ENCODE measurements around the gene RPN2. TPM values are rescaled to one million over a fixed set of nuclear protein-coding genes. Genes with fewer than 3 reads are reported as not detected.

RPN2 gene
- total RNA-seq, 1 experiment from 2014 or later: 220 TPM

DNA sequence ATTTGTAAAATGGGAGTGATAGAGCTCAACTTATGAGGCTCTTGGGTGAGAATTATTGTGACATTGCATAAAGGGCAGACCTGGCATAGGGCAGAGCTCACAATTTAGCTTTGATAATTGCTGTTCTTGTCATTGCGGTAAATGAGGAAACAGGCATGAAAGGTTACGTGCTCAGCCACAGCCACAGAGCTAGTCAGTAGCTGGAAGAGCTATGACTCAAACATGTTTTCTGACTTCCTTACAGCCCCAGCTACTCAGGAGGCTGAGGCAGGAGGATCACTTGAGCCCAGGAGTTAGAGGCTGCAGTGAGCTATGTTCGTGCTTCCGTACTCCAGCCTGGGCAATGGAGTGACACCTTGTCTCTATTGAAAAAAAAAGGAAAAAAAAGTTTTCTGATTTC lies 86.0 kb downstream of the RPN2 start:
- no peak overlapping the region for H3K4me3 ChIP-seq (replicated peaks in 1 of 2; ENCODE audit: low read depth in 1 of 2, low read length in 2 of 2)
- no peak overlapping the region for H3K27ac ChIP-seq (ENCODE audit: low read depth, low read length)
- no TSS peak for BruUV-seq (replicated peaks)
- H3K9me2 ChIP-seq (ENCODE audit: insufficient read depth): no peaks in the 10 kb centered on the region
- DNase-seq (ENCODE audit: low read depth, low spot score) (no peak), ATAC-seq (no peak)
- TF ChIP-seq CTCF (IDR thresholded peaks at IDR 0.05 in 2 of 3, conservative IDR thresholded peaks at IDR 0.05 in 1 of 3; ENCODE audit: borderline replicate concordance in 1 of 3, insufficient read depth in 1 of 3, low read depth in 2 of 3, low read length in 2 of 3) (no peak), EZH2 (IDR thresholded peaks at IDR 0.05) (no peak), ELF1 (IDR thresholded peaks at IDR 0.05; ENCODE audit: borderline replicate concordance, low read depth) (no peak), MAX (IDR thresholded peaks at IDR 0.05) (no peak), CBX3 (IDR thresholded peaks at IDR 0.05; ENCODE audit: low read depth) (no peak), SIN3A (IDR thresholded peaks at IDR 0.05; ENCODE audit: low read depth) (no peak), TCF7L2 (IDR thresholded peaks at IDR 0.05; ENCODE audit: borderline replicate concordance, extremely low read depth, insufficient read depth, insufficient read length) (no peak), EGR1 (IDR thresholded peaks at IDR 0.05; ENCODE audit: low read depth) (no peak), SP1 (IDR thresholded peaks at IDR 0.05; ENCODE audit: low read depth) (no peak), FOSL1 (IDR thresholded peaks at IDR 0.05; ENCODE audit: low read depth) (no peak)
- TF ChIP-seq, protein P1, sequence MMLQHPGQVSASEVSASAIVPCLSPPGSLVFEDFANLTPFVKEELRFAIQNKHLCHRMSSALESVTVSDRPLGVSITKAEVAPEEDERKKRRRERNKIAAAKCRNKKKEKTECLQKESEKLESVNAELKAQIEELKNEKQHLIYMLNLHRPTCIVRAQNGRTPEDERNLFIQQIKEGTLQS (IDR thresholded peaks at IDR 0.05): no peak
- TF ChIP-seq, protein P2, sequence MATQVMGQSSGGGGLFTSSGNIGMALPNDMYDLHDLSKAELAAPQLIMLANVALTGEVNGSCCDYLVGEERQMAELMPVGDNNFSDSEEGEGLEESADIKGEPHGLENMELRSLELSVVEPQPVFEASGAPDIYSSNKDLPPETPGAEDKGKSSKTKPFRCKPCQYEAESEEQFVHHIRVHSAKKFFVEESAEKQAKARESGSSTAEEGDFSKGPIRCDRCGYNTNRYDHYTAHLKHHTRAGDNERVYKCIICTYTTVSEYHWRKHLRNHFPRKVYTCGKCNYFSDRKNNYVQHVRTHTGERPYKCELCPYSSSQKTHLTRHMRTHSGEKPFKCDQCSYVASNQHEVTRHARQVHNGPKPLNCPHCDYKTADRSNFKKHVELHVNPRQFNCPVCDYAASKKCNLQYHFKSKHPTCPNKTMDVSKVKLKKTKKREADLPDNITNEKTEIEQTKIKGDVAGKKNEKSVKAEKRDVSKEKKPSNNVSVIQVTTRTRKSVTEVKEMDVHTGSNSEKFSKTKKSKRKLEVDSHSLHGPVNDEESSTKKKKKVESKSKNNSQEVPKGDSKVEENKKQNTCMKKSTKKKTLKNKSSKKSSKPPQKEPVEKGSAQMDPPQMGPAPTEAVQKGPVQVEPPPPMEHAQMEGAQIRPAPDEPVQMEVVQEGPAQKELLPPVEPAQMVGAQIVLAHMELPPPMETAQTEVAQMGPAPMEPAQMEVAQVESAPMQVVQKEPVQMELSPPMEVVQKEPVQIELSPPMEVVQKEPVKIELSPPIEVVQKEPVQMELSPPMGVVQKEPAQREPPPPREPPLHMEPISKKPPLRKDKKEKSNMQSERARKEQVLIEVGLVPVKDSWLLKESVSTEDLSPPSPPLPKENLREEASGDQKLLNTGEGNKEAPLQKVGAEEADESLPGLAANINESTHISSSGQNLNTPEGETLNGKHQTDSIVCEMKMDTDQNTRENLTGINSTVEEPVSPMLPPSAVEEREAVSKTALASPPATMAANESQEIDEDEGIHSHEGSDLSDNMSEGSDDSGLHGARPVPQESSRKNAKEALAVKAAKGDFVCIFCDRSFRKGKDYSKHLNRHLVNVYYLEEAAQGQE (IDR thresholded peaks at IDR 0.05; ENCODE audit: low read depth): no peak
- TF ChIP-seq, protein P3, sequence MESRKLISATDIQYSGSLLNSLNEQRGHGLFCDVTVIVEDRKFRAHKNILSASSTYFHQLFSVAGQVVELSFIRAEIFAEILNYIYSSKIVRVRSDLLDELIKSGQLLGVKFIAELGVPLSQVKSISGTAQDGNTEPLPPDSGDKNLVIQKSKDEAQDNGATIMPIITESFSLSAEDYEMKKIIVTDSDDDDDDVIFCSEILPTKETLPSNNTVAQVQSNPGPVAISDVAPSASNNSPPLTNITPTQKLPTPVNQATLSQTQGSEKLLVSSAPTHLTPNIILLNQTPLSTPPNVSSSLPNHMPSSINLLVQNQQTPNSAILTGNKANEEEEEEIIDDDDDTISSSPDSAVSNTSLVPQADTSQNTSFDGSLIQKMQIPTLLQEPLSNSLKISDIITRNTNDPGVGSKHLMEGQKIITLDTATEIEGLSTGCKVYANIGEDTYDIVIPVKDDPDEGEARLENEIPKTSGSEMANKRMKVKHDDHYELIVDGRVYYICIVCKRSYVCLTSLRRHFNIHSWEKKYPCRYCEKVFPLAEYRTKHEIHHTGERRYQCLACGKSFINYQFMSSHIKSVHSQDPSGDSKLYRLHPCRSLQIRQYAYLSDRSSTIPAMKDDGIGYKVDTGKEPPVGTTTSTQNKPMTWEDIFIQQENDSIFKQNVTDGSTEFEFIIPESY (IDR thresholded peaks at IDR 0.05; ENCODE audit: extremely low read depth, insufficient replicate concordance, low read length): no peak
- intact Hi-C loops (cut with micrococcal nuclease): no loop called here
- H3K4me2 ChIP-seq (ENCODE audit: low read length): no peak overlapping the region
- H3K27me3 ChIP-seq (ENCODE audit: insufficient read depth, low read length): 0 out of 2 replicates have a peak, but pooled peaks cover 11% of the 10 kb centered on the region
- no peaks in the 10 kb centered on the region for H3K9me3 ChIP-seq (ENCODE audit: control insufficient read depth in 1 of 2, insufficient read depth in 1 of 2, low read depth in 1 of 2, low read length in 2 of 2)
- no peaks in the 10 kb centered on the region for H4K20me1 ChIP-seq (ENCODE audit: insufficient read depth)
- H2AFZ ChIP-seq (ENCODE audit: low read depth, low read length, poor library complexity, severe bottlenecking): no peak overlapping the region
- CTCF ChIA-PET: interaction anchor here (1.0 to 1.9 kb wide), 3 partner anchors 11 to 268 kb away, joined by 3 to 7 read pairs (median 4); partner anchors contain the start of gene RPN2
- H3K36me3 ChIP-seq (ENCODE audit: control insufficient read depth in 1 of 2, insufficient read depth in 2 of 2, low read length in 2 of 2): no peaks in the 10 kb centered on the region
- H3K9ac ChIP-seq (ENCODE audit: low read length): no peak overlapping the region
- H3K4me1 ChIP-seq (ENCODE audit: control insufficient read depth in 1 of 2, insufficient read depth in 2 of 2, low read length in 2 of 2): peaks cover 3 to 12% of the 10 kb centered on the region in 2 experiments
- RAD21 ChIA-PET (ENCODE audit: low non-redundant PET in 1 of 2, low total read pairs in 2 of 2, uncharacterized antibody in 2 of 2, unreplicated experiment in 2 of 2): no interaction called here
- POLR2A ChIA-PET: no interaction called here
- H3K79me2 ChIP-seq (ENCODE audit: insufficient read depth, low read length): no peaks in the 10 kb centered on the region

All from HCT116 (cell line).